ENCODE results near the gene CHD2.
A peak's percentile ranks its signal among the peaks of the same experiment; 100 is the strongest.
"Not testable (repeated sequence)": the region's sequence is repeated elsewhere in the genome, so short reads cannot be mapped to it uniquely, and the experiment has no call there.

CHD2 gene

GRCh38 chr15:93019090-93019489 is 119.0 kb downstream of the CHD2 start:
- no peak for DNase-seq (ENCODE audit: low spot score)

- DNase-seq (ENCODE audit: low spot score) = no peak
Observed at GRCh38 chr15:93019971-93020370, 119.8 kb downstream of the CHD2 start.

GRCh38 chr15:93020976-93021772 is 121.0 kb downstream of the CHD2 start:
- DNase-seq (ENCODE audit: low spot score) = no peak

- DNase-seq (ENCODE audit: low spot score) = no peak
Observed at GRCh38 chr15:93024293-93024692, 124.2 kb downstream of the CHD2 start.

GRCh38 chr15:93024716-93025624 is 124.8 kb downstream of the CHD2 start:
- DNase-seq (ENCODE audit: low spot score) = no peak

GRCh38 chr15:93025625-93025982 is 125.5 kb downstream of the CHD2 start:
- DNase-seq (ENCODE audit: low spot score) = no peak

- no peak for DNase-seq (ENCODE audit: low spot score)
Observed at GRCh38 chr15:93026380-93026817, 126.3 kb downstream of the CHD2 start.

- DNase-seq (ENCODE audit: low spot score) = no peak
Observed at GRCh38 chr15:93027413-93027812, 127.3 kb downstream of the CHD2 start.

GRCh38 chr15:93028111-93028631 is 128.0 kb downstream of the CHD2 start:
- no peak for DNase-seq (ENCODE audit: low spot score)

GRCh38 chr15:93028632-93029213 is 128.6 kb downstream of the CHD2 start:
- DNase-seq (ENCODE audit: low spot score) = no peak

- DNase-seq (ENCODE audit: low spot score) = no peak
Observed at GRCh38 chr15:93029214-93029835, 129.2 kb downstream of the CHD2 start.

GRCh38 chr15:93029836-93030429 is 129.8 kb downstream of the CHD2 start:
- no peak for DNase-seq (ENCODE audit: low spot score)

- peak; percentile 41 for DNase-seq (ENCODE audit: low spot score)
Observed at GRCh38 chr15:93030430-93031102, 130.4 kb downstream of the CHD2 start.

GRCh38 chr15:93031103-93031464 is 131.0 kb downstream of the CHD2 start:
- no peak for DNase-seq (ENCODE audit: low spot score)

GRCh38 chr15:93031557-93032384 is 131.6 kb downstream of the CHD2 start:
- not testable (repeated sequence) for DNase-seq (ENCODE audit: low spot score)

GRCh38 chr15:93032515-93033206 is 132.5 kb downstream of the CHD2 start:
- not testable (repeated sequence) for DNase-seq (ENCODE audit: low spot score)

- no peak for DNase-seq (ENCODE audit: low spot score)
Observed at GRCh38 chr15:93033434-93034045, 133.4 kb downstream of the CHD2 start.

GRCh38 chr15:93034512-93034911 is 134.4 kb downstream of the CHD2 start:
- DNase-seq (ENCODE audit: low spot score) = no peak
